ENCODE measurements around the gene MSH6. TPM values are rescaled to one million over a fixed set of nuclear protein-coding genes. Genes with fewer than 3 reads are reported as not detected.

The MSH6 gene
- total RNA-seq, 1 experiment from 2014 or later: 275 TPM

DNA sequence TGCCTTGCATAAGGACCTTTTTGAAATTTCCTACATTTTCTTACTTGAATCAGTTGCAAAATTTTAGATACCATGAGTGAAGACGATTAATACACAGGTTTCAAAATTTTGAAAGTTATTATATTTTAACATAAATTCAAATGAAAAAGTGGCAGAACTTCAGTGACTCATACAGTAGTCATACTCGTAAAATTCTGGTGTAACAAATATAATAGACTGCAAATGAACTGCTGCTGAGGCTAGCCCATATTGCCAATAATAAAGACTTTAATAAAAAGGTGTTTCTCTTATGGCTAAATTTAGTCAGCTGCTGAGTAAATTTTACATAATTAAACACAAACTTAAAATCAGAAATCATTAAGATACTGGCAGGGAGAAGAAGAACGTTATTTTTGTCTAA lies 36.9 kb downstream of the MSH6 start:
- ChIA-PET CTCF (no interaction called here), POLR2A (no interaction called here)
- ATAC-seq: no peak
- no peak overlapping the region for H3K27ac Mint-ChIP-seq
- DNase-seq (ENCODE audit: low spot score): no peak
- H3K4me3 Mint-ChIP-seq: no peak overlapping the region
- H3K27me3 Mint-ChIP-seq (ENCODE audit: low read depth): no peaks in the 10 kb centered on the region
- H3K9me3 Mint-ChIP-seq: no peaks in the 10 kb centered on the region
- no peaks in the 10 kb centered on the region for H3K4me1 Mint-ChIP-seq
- peaks cover 72% of the 10 kb centered on the region for H3K36me3 Mint-ChIP-seq
- TF ChIP-seq NR1H2 (CRISPR knock-in tag; IDR thresholded peaks at IDR 0.05) (no peak), SMAD4 (CRISPR knock-in tag; IDR thresholded peaks at IDR 0.05) (no peak), MYBL2 (CRISPR knock-in tag; IDR thresholded peaks at IDR 0.05) (no peak), ZBTB21 (CRISPR knock-in tag; IDR thresholded peaks at IDR 0.05; ENCODE audit: borderline replicate concordance) (no peak), CBFB (CRISPR knock-in tag; IDR thresholded peaks at IDR 0.05; ENCODE audit: low read depth) (no peak), NFE2L1 (CRISPR knock-in tag; IDR thresholded peaks at IDR 0.05) (no peak), SP1 (CRISPR knock-in tag; conservative IDR thresholded peaks at IDR 0.05) (no peak), ZNF423 (CRISPR knock-in tag; IDR thresholded peaks at IDR 0.05) (no peak), ETV6 (CRISPR knock-in tag; IDR thresholded peaks at IDR 0.05) (no peak), EMX1 (CRISPR knock-in tag; IDR thresholded peaks at IDR 0.05) (no peak), GRHL2 (CRISPR knock-in tag; IDR thresholded peaks at IDR 0.05; ENCODE audit: insufficient replicate concordance, severe bottlenecking) (no peak), ZNF121 (CRISPR knock-in tag; IDR thresholded peaks at IDR 0.05) (no peak), NR3C1 (CRISPR knock-in tag; conservative IDR thresholded peaks at IDR 0.05; ENCODE audit: low read depth) (no peak)
- TF ChIP-seq, protein P1, sequence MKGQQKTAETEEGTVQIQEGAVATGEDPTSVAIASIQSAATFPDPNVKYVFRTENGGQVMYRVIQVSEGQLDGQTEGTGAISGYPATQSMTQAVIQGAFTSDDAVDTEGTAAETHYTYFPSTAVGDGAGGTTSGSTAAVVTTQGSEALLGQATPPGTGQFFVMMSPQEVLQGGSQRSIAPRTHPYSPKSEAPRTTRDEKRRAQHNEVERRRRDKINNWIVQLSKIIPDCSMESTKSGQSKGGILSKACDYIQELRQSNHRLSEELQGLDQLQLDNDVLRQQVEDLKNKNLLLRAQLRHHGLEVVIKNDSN (CRISPR knock-in tag; IDR thresholded peaks at IDR 0.05): no peak
- TF ChIP-seq, protein P2, sequence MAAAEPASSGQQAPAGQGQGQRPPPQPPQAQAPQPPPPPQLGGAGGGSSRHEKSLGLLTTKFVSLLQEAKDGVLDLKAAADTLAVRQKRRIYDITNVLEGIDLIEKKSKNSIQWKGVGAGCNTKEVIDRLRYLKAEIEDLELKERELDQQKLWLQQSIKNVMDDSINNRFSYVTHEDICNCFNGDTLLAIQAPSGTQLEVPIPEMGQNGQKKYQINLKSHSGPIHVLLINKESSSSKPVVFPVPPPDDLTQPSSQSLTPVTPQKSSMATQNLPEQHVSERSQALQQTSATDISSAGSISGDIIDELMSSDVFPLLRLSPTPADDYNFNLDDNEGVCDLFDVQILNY (CRISPR knock-in tag; IDR thresholded peaks at IDR 0.05): no peak
- TF ChIP-seq, protein P3, sequence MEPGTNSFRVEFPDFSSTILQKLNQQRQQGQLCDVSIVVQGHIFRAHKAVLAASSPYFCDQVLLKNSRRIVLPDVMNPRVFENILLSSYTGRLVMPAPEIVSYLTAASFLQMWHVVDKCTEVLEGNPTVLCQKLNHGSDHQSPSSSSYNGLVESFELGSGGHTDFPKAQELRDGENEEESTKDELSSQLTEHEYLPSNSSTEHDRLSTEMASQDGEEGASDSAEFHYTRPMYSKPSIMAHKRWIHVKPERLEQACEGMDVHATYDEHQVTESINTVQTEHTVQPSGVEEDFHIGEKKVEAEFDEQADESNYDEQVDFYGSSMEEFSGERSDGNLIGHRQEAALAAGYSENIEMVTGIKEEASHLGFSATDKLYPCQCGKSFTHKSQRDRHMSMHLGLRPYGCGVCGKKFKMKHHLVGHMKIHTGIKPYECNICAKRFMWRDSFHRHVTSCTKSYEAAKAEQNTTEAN (CRISPR knock-in tag; IDR thresholded peaks at IDR 0.05): no peak
- TF ChIP-seq, protein P4, sequence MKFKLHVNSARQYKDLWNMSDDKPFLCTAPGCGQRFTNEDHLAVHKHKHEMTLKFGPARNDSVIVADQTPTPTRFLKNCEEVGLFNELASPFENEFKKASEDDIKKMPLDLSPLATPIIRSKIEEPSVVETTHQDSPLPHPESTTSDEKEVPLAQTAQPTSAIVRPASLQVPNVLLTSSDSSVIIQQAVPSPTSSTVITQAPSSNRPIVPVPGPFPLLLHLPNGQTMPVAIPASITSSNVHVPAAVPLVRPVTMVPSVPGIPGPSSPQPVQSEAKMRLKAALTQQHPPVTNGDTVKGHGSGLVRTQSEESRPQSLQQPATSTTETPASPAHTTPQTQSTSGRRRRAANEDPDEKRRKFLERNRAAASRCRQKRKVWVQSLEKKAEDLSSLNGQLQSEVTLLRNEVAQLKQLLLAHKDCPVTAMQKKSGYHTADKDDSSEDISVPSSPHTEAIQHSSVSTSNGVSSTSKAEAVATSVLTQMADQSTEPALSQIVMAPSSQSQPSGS (CRISPR knock-in tag; IDR thresholded peaks at IDR 0.05; ENCODE audit: borderline replicate concordance, low read depth): no peak
- TF ChIP-seq, protein P5, sequence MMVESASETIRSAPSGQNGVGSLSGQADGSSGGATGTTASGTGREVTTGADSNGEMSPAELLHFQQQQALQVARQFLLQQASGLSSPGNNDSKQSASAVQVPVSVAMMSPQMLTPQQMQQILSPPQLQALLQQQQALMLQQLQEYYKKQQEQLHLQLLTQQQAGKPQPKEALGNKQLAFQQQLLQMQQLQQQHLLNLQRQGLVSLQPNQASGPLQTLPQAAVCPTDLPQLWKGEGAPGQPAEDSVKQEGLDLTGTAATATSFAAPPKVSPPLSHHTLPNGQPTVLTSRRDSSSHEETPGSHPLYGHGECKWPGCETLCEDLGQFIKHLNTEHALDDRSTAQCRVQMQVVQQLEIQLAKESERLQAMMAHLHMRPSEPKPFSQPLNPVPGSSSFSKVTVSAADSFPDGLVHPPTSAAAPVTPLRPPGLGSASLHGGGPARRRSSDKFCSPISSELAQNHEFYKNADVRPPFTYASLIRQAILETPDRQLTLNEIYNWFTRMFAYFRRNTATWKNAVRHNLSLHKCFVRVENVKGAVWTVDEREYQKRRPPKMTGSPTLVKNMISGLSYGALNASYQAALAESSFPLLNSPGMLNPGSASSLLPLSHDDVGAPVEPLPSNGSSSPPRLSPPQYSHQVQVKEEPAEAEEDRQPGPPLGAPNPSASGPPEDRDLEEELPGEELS (CRISPR knock-in tag; IDR thresholded peaks at IDR 0.05): no peak
- TF ChIP-seq, protein P6, sequence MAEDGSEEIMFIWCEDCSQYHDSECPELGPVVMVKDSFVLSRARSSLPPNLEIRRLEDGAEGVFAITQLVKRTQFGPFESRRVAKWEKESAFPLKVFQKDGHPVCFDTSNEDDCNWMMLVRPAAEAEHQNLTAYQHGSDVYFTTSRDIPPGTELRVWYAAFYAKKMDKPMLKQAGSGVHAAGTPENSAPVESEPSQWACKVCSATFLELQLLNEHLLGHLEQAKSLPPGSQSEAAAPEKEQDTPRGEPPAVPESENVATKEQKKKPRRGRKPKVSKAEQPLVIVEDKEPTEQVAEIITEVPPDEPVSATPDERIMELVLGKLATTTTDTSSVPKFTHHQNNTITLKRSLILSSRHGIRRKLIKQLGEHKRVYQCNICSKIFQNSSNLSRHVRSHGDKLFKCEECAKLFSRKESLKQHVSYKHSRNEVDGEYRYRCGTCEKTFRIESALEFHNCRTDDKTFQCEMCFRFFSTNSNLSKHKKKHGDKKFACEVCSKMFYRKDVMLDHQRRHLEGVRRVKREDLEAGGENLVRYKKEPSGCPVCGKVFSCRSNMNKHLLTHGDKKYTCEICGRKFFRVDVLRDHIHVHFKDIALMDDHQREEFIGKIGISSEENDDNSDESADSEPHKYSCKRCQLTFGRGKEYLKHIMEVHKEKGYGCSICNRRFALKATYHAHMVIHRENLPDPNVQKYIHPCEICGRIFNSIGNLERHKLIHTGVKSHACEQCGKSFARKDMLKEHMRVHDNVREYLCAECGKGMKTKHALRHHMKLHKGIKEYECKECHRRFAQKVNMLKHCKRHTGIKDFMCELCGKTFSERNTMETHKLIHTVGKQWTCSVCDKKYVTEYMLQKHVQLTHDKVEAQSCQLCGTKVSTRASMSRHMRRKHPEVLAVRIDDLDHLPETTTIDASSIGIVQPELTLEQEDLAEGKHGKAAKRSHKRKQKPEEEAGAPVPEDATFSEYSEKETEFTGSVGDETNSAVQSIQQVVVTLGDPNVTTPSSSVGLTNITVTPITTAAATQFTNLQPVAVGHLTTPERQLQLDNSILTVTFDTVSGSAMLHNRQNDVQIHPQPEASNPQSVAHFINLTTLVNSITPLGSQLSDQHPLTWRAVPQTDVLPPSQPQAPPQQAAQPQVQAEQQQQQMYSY (CRISPR knock-in tag; IDR thresholded peaks at IDR 0.05): no peak
- TF ChIP-seq, protein P7, sequence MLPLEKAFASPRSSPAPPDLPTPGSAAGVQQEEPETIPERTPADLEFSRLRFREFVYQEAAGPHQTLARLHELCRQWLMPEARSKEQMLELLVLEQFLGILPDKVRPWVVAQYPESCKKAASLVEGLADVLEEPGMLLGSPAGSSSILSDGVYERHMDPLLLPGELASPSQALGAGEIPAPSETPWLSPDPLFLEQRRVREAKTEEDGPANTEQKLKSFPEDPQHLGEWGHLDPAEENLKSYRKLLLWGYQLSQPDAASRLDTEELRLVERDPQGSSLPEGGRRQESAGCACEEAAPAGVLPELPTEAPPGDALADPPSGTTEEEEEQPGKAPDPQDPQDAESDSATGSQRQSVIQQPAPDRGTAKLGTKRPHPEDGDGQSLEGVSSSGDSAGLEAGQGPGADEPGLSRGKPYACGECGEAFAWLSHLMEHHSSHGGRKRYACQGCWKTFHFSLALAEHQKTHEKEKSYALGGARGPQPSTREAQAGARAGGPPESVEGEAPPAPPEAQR (CRISPR knock-in tag; IDR thresholded peaks at IDR 0.05): no peak
